Adrenal gland (tissue), 5 donors: ENCODE results near the gene ARHGEF40.

Experiments used
- CTCF ChIP-seq, 6 experiments: fragments of 450-650 bp in 4 of 6; fragments of 200-600 bp in 2 of 6; sonication (generic) in 1 of 6; IDR thresholded peaks; 1 replicate in 5 of 6; 2 replicates in 1 of 6; pipeline versions ENCODE4 v1.5.1 to v1.8.0; 2016 to 2021; ENCODE audit warnings: antibody characterized with exemption in 6 of 6, mild to moderate bottlenecking in 2 of 6, moderate library complexity in 1 of 6
- POLR2A ChIP-seq, 2 donors: fragments of 450-650 bp; IDR thresholded peaks; one replicate each; pipeline ENCODE4 v1.6.1; 2017; ENCODE audit warnings: antibody characterized with exemption in 2 of 2, mild to moderate bottlenecking in 2 of 2, moderate library complexity in 1 of 2
- donor health status: DM: no; HTN: no; CAD: no.

GRCh38 chr14:21050597-21050996 is 19.5 kb upstream of the ARHGEF40 start:
- TF ChIP-seq POLR2A (IDR thresholded peaks at IDR 0.05) = no peak
- no peak for TF ChIP-seq CTCF (IDR thresholded peaks at IDR 0.05)
